ENCODE measurements around the gene EXOC3. TPM values are rescaled to one million over a fixed set of nuclear protein-coding genes. Genes with fewer than 3 reads are reported as not detected.

The EXOC3 gene
- total RNA-seq, 1 donor from 2014 or later: 43.9 TPM

GRCh38 chr5:421287-421880, 21.6 kb upstream of the EXOC3 start:
- H3K27me3 Mint-ChIP-seq (ENCODE audit: unreplicated experiment): peaks cover 7% of the 10 kb centered on the region
- no peak for DNase-seq (ENCODE audit: low spot score)
- no peaks in the 10 kb centered on the region for H3K9me3 Mint-ChIP-seq (ENCODE audit: unreplicated experiment)
- H3K36me3 Mint-ChIP-seq (ENCODE audit: low read depth, unreplicated experiment): peaks cover 4% of the 10 kb centered on the region
- H3K4me3 Mint-ChIP-seq (ENCODE audit: unreplicated experiment): no peak overlapping the region
- TF ChIP-seq CTCF (IDR thresholded peaks at IDR 0.05; ENCODE audit: unreplicated experiment): no peak
- H3K4me1 Mint-ChIP-seq (ENCODE audit: unreplicated experiment): peaks cover 6% of the 10 kb centered on the region
- H3K27ac Mint-ChIP-seq (ENCODE audit: unreplicated experiment): no peak overlapping the region

- TF ChIP-seq CTCF (IDR thresholded peaks at IDR 0.05; ENCODE audit: unreplicated experiment): no peak
- H3K9me3 Mint-ChIP-seq (ENCODE audit: unreplicated experiment): no peaks in the 10 kb centered on the region
- no peak overlapping the region for H3K27ac Mint-ChIP-seq (ENCODE audit: unreplicated experiment)
- peaks cover 6% of the 10 kb centered on the region for H3K4me1 Mint-ChIP-seq (ENCODE audit: unreplicated experiment)
- DNase-seq (ENCODE audit: low spot score): no peak
- H3K36me3 Mint-ChIP-seq (ENCODE audit: low read depth, unreplicated experiment): peaks cover 4% of the 10 kb centered on the region
- peaks cover 9% of the 10 kb centered on the region for H3K27me3 Mint-ChIP-seq (ENCODE audit: unreplicated experiment)
- no peak overlapping the region for H3K4me3 Mint-ChIP-seq (ENCODE audit: unreplicated experiment)
Observed at GRCh38 chr5:421901-422300, 21.1 kb upstream of the EXOC3 start.

GRCh38 chr5:422323-423232, 20.4 kb upstream of the EXOC3 start:
- Mint-ChIP-seq H3K27me3 (ENCODE audit: unreplicated experiment) (peaks cover 9% of the 10 kb centered on the region), H3K4me1 (ENCODE audit: unreplicated experiment) (peaks cover 6% of the 10 kb centered on the region), H3K36me3 (ENCODE audit: low read depth, unreplicated experiment) (peaks cover 4% of the 10 kb centered on the region), H3K4me3 (ENCODE audit: unreplicated experiment) (peak overlapping the region; percentile 34), H3K27ac (ENCODE audit: unreplicated experiment) (no peak overlapping the region), H3K9me3 (ENCODE audit: unreplicated experiment) (no peaks in the 10 kb centered on the region)
- no peak for DNase-seq (ENCODE audit: low spot score)
- TF ChIP-seq CTCF (IDR thresholded peaks at IDR 0.05; ENCODE audit: unreplicated experiment): no peak

- TF ChIP-seq CTCF (IDR thresholded peaks at IDR 0.05; ENCODE audit: unreplicated experiment): no peak
- no peaks in the 10 kb centered on the region for H3K9me3 Mint-ChIP-seq (ENCODE audit: unreplicated experiment)
- H3K27me3 Mint-ChIP-seq (ENCODE audit: unreplicated experiment): peaks cover 9% of the 10 kb centered on the region
- no peak for DNase-seq (ENCODE audit: low spot score)
- H3K4me3 Mint-ChIP-seq (ENCODE audit: unreplicated experiment): peak overlapping the region; percentile 34
- peaks cover 6% of the 10 kb centered on the region for H3K4me1 Mint-ChIP-seq (ENCODE audit: unreplicated experiment)
- H3K36me3 Mint-ChIP-seq (ENCODE audit: low read depth, unreplicated experiment): peaks cover 4% of the 10 kb centered on the region
- H3K27ac Mint-ChIP-seq (ENCODE audit: unreplicated experiment): peak overlapping the region; percentile 34
Observed at GRCh38 chr5:423233-423565, 19.8 kb upstream of the EXOC3 start.

All from endothelial cell (in vitro differentiated cells).